Keratinocyte (primary cell): ENCODE measurements around the gene TACC2. TPM values are rescaled to one million over a fixed set of nuclear protein-coding genes. Genes with fewer than 3 reads are reported as not detected.

ENCODE experiments used
- DNase-seq: peaks from one replicate; pipeline ENCODE4 v3.0.0-alpha.2; 2011; ENCODE audit warnings: low read depth, missing footprints, low spot score
- FAIRE-seq: peaks from 2 replicates; lab custom pipeline; 2011; peaks lifted over from hg19 to GRCh38; lab: Jason Lieb, UNC
- H2AFZ ChIP-seq: 2 replicates; pipeline ENCODE4 v1.6.0; 2012; ENCODE audit warnings: low read length, control low read depth, inconsistent platforms; ENCODE audit not compliant: control insufficient read depth
- H3K27ac ChIP-seq: 2 replicates; pipeline ENCODE4 v1.5.1; 2011; ENCODE audit warnings: low read length; ENCODE audit not compliant: control insufficient read depth, insufficient read depth
- H3K27me3 ChIP-seq: 3 replicates; pipeline ENCODE4 v1.6.0; 2011; ENCODE audit warnings: low read length; ENCODE audit not compliant: control insufficient read depth, insufficient read depth; ENCODE audit errors: extremely low read depth
- H3K36me3 ChIP-seq, 2 experiments: 2 replicates in 1 of 2; 3 replicates in 1 of 2; pipeline ENCODE4 v1.5.1; 2011; ENCODE audit warnings: low read length in 2 of 2, mild to moderate bottlenecking in 1 of 2; ENCODE audit not compliant: control insufficient read depth in 2 of 2, insufficient read depth in 2 of 2; ENCODE audit errors: extremely low read depth in 1 of 2
- H3K4me1 ChIP-seq: 3 replicates; pipeline ENCODE4 v1.5.1; 2011; ENCODE audit warnings: low read length; ENCODE audit not compliant: control insufficient read depth, insufficient read depth; ENCODE audit errors: extremely low read depth
- H3K4me2 ChIP-seq: 3 replicates; pipeline ENCODE4 v1.6.0; 2011; ENCODE audit warnings: low read depth, low read length; ENCODE audit not compliant: control insufficient read depth, insufficient read depth; ENCODE audit errors: extremely low read depth
- H3K4me3 ChIP-seq, 3 experiments: fragments of 200-600 bp in 1 of 3; sonication (generic) in 1 of 3; 2 replicates in 2 of 3; 3 replicates in 1 of 3; pipeline ENCODE4 v1.5.1; 2011 to 2016; ENCODE audit warnings: low read length in 3 of 3, mild to moderate bottlenecking in 3 of 3, control low read depth in 2 of 3, inconsistent platforms in 1 of 3, low read depth in 1 of 3, mixed read lengths in 1 of 3, mixed run types in 1 of 3, moderate library complexity in 1 of 3; ENCODE audit not compliant: control insufficient read depth in 2 of 3, insufficient read depth in 2 of 3; ENCODE audit errors: extremely low read depth in 1 of 3
- H3K79me2 ChIP-seq: 2 replicates; pipeline ENCODE4 v1.6.0; 2012; ENCODE audit warnings: low read length; ENCODE audit not compliant: control insufficient read depth, insufficient read depth
- H3K9ac ChIP-seq: 3 replicates; pipeline ENCODE4 v1.6.0; 2011; ENCODE audit warnings: low read length; ENCODE audit not compliant: control insufficient read depth, insufficient read depth; ENCODE audit errors: extremely low read depth
- H3K9me1 ChIP-seq: 3 replicates; pipeline ENCODE4 v1.6.0; 2011; ENCODE audit warnings: low read length; ENCODE audit not compliant: control insufficient read depth, insufficient read depth; ENCODE audit errors: extremely low read depth
- H3K9me3 ChIP-seq: 2 replicates; pipeline ENCODE4 v1.5.1; 2012; ENCODE audit warnings: low read depth, low read length; ENCODE audit not compliant: control insufficient read depth
- H4K20me1 ChIP-seq: 3 replicates; pipeline ENCODE4 v1.6.0; 2011; ENCODE audit warnings: low read length; ENCODE audit not compliant: control insufficient read depth, insufficient read depth; ENCODE audit errors: extremely low read depth
- EZH2 ChIP-seq: IDR thresholded peaks from one replicate; pipeline ENCODE4 v1.6.1; 2012; ENCODE audit warnings: inconsistent platforms, mild to moderate bottlenecking, low read length, moderate library complexity
- dilution Hi-C: fragments of 300-500 bp; cut with MboI; formaldehyde crosslinking; loops from one replicate; pipeline ENCODE4 v1.7.0; 2020; ENCODE audit warnings: low sequenced_read_pairs; ENCODE audit not compliant: extremely low pct_ligation_motif_present
- polyA plus RNA-seq, 5 experiments: library from polyadenylated mRNA; depleted of rRNA in 3 of 5; stranded (reverse) in 3 of 5; stranded (forward) in 1 of 5; unstranded in 1 of 5; fragments of >200 nt; gene quantifications; 1 replicate in 1 of 5; 2 replicates in 3 of 5; 3 replicates in 1 of 5; pipeline versions ENCODE4 v1.2.1 to v1.2.3, GENCODE V29; 2011 to 2012; ENCODE audit warnings: missing spikeins in 2 of 5, low read depth in 1 of 5, low replicate concordance in 1 of 5
- TF ChIP-seq, protein P1 (sequence below), 3 experiments: IDR thresholded peaks in 1 of 3; conservative IDR thresholded peaks in 1 of 3; optimal IDR thresholded peaks in 1 of 3; 2 replicates in 2 of 3; 3 replicates in 1 of 3; pipeline versions ENCODE3 to v1.5.1; 2011; ENCODE audit warnings: low read length in 3 of 3, mild to moderate bottlenecking in 3 of 3, moderate library complexity in 2 of 3, control low read depth in 1 of 3, inconsistent platforms in 1 of 3; ENCODE audit not compliant: insufficient read depth in 2 of 3; ENCODE audit errors: extremely low read depth in 1 of 3

Gene TACC2
- polyA plus RNA-seq, 1 donor (not counting 4 experiments of a cell fraction or from before 2014, with no cell fraction given): 12.8 TPM

DNA sequence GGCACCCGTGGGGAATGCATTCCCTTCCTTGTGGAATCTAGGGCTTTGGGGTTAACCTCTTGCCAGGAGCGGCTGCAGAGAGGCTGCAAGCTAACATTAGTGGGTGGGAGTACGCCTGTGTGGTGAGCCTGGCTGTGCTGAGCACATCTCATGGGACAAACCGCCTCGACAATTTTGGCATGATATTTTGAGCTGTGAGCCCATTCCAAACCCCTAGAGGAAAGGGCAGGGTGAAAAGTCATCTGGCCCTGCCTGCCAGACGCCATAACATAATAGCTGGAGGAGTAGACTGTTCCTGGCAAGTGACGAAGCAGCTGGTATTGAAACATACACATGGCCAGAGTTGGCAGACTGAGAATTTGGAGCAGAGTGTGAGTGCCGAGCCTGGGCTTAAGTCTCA, 110.0 kb downstream of the TACC2 start:
- Histone ChIP-seq H4K20me1 (no peaks in the 10 kb centered on the region), H3K4me2 (no peak overlapping the region), H2AFZ (no peak overlapping the region), H3K4me1 (peaks cover 11% of the 10 kb centered on the region), H3K9ac (no peak overlapping the region), H3K79me2 (no peaks in the 10 kb centered on the region), H3K27me3 (no peaks in the 10 kb centered on the region), H3K9me3 (no peaks in the 10 kb centered on the region), H3K36me3 (no peaks in the 10 kb centered on the region), H3K9me1 (no peaks in the 10 kb centered on the region), H3K4me3 (no peak overlapping the region), H3K27ac (no peak overlapping the region)
- dilution Hi-C loops: no loop called here
- DNase-seq (no peak), FAIRE-seq (no peak)
- TF ChIP-seq, protein P1, sequence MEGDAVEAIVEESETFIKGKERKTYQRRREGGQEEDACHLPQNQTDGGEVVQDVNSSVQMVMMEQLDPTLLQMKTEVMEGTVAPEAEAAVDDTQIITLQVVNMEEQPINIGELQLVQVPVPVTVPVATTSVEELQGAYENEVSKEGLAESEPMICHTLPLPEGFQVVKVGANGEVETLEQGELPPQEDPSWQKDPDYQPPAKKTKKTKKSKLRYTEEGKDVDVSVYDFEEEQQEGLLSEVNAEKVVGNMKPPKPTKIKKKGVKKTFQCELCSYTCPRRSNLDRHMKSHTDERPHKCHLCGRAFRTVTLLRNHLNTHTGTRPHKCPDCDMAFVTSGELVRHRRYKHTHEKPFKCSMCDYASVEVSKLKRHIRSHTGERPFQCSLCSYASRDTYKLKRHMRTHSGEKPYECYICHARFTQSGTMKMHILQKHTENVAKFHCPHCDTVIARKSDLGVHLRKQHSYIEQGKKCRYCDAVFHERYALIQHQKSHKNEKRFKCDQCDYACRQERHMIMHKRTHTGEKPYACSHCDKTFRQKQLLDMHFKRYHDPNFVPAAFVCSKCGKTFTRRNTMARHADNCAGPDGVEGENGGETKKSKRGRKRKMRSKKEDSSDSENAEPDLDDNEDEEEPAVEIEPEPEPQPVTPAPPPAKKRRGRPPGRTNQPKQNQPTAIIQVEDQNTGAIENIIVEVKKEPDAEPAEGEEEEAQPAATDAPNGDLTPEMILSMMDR (optimal IDR thresholded peaks at IDR 0.05 in 1 of 3, IDR thresholded peaks at IDR 0.05 in 1 of 3, conservative IDR thresholded peaks at IDR 0.05 in 1 of 3; ENCODE audit: extremely low read depth in 1 of 3, insufficient read depth in 2 of 3, low read length in 3 of 3): no peak
- no peak for TF ChIP-seq EZH2

DNA sequence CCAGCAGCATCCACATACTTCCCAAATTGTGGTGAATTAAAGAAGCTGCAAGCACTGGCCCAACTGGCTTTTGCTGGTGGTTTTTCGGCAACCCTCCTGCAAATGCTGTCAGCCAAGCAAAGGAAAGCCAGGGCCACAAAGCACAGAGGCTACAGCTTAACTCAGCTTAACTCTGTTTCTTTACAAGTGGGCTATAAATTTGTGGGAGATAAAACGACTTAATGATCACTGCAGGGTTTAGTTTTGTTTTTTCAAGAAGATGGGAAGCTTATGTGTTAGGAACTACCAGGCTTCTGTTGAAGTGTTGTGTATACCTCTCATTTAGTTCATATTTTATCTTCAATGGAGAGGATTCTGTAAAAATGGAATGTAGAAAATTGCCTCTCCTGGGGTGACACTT, 110.6 kb downstream of the TACC2 start:
- Histone ChIP-seq H3K27ac (no peak overlapping the region), H4K20me1 (no peaks in the 10 kb centered on the region), H3K9me1 (no peaks in the 10 kb centered on the region), H3K79me2 (no peaks in the 10 kb centered on the region), H3K36me3 (no peaks in the 10 kb centered on the region), H3K4me3 (no peak overlapping the region), H3K27me3 (no peaks in the 10 kb centered on the region), H3K9ac (no peak overlapping the region), H3K4me2 (no peak overlapping the region), H3K9me3 (no peaks in the 10 kb centered on the region), H3K4me1 (peaks cover 11% of the 10 kb centered on the region), H2AFZ (no peak overlapping the region)
- no peak for DNase-seq
- FAIRE-seq: no peak
- TF ChIP-seq EZH2: no peak
- TF ChIP-seq, protein P1 (optimal IDR thresholded peaks at IDR 0.05 in 1 of 3, IDR thresholded peaks at IDR 0.05 in 1 of 3, conservative IDR thresholded peaks at IDR 0.05 in 1 of 3; ENCODE audit: extremely low read depth in 1 of 3, insufficient read depth in 2 of 3, low read length in 3 of 3): no peak
- dilution Hi-C loops: no loop called here
